ENCODE measurements around the gene HELZ. TPM values are rescaled to one million over a fixed set of nuclear protein-coding genes. Genes with fewer than 3 reads are reported as not detected.

Gene HELZ
- total RNA-seq, 1 donor from 2014 or later = 71.0 TPM

DNA sequence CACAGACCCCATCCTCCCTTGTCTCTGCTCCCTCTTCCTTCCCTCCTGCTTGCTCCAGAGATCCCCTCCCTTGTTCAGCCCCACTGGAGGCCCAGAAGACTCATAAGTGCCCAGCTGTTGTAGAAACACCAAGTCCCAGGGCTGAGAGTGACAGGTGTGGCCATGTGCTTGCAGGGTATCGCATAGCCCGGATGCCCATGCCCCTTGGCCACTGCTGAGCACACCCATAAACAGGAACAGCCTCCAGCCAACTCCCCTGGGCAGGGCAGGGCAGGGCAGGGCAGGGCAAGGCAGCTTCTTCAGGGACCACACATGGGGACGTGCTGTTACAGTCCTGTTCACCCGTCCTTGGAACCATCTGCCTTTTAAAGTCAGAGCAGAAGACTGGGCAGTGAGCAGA lies 198.6 kb downstream of the HELZ start:
- no peak for DNase-seq (ENCODE audit: low spot score, unreplicated experiment)
- peaks cover 17% of the 10 kb centered on the region for H3K9me3 Mint-ChIP-seq (ENCODE audit: low read depth)
- TF ChIP-seq CTCF (IDR thresholded peaks at IDR 0.05; ENCODE audit: unreplicated experiment) = no peak
- peaks cover 2% of the 10 kb centered on the region for H3K27me3 Mint-ChIP-seq
- no peak overlapping the region for H3K4me3 Mint-ChIP-seq (ENCODE audit: low read depth)
- no peak overlapping the region for H3K27ac Mint-ChIP-seq
- H3K4me1 Mint-ChIP-seq (ENCODE audit: low read depth) = peaks cover 23% of the 10 kb centered on the region
- peaks cover 5% of the 10 kb centered on the region for H3K36me3 Mint-ChIP-seq (ENCODE audit: insufficient read depth)

GRCh38 chr17:67044940-67045339 lies 200.1 kb downstream of the HELZ start:
- no peak for TF ChIP-seq CTCF (IDR thresholded peaks at IDR 0.05; ENCODE audit: unreplicated experiment)
- no peak overlapping the region for H3K27ac Mint-ChIP-seq
- H3K9me3 Mint-ChIP-seq (ENCODE audit: low read depth) = peaks cover 17% of the 10 kb centered on the region
- H3K4me3 Mint-ChIP-seq (ENCODE audit: low read depth) = no peak overlapping the region
- H3K27me3 Mint-ChIP-seq = peaks cover 10% of the 10 kb centered on the region
- H3K4me1 Mint-ChIP-seq (ENCODE audit: low read depth) = peaks cover 27% of the 10 kb centered on the region
- no peak for DNase-seq (ENCODE audit: low spot score, unreplicated experiment)
- H3K36me3 Mint-ChIP-seq (ENCODE audit: insufficient read depth) = peaks cover 5% of the 10 kb centered on the region

- no peak within 1 kb of the TSS for H3K27ac Mint-ChIP-seq
- no peak for DNase-seq (ENCODE audit: low spot score, unreplicated experiment)
- peaks cover 17% of the 10 kb centered on the region for H3K9me3 Mint-ChIP-seq (ENCODE audit: low read depth)
- no peak within 1 kb of the TSS for H3K4me3 Mint-ChIP-seq (ENCODE audit: low read depth)
- peaks cover 10% of the 10 kb centered on the region for H3K27me3 Mint-ChIP-seq
- TF ChIP-seq CTCF (IDR thresholded peaks at IDR 0.05; ENCODE audit: unreplicated experiment) = no peak
- peaks cover 5% of the 10 kb centered on the region for H3K36me3 Mint-ChIP-seq (ENCODE audit: insufficient read depth)
- H3K4me1 Mint-ChIP-seq (ENCODE audit: low read depth) = peaks cover 31% of the 10 kb centered on the region
These were observed 200.8 kb downstream of the HELZ start, which contains the start of gene CACNG1 for GRCh38 chr17:67044016-67044772. TSS of gene CACNG1 (plus strand) at chr17:67044554. CDS start at chr17:67044661, 107 bp downstream.

- H3K4me3 Mint-ChIP-seq (ENCODE audit: low read depth) = no peak overlapping the region
- peaks cover 2% of the 10 kb centered on the region for H3K36me3 Mint-ChIP-seq (ENCODE audit: insufficient read depth)
- DNase-seq (ENCODE audit: low spot score, unreplicated experiment) = no peak
- peaks cover 40% of the 10 kb centered on the region for H3K4me1 Mint-ChIP-seq (ENCODE audit: low read depth)
- peaks cover 10% of the 10 kb centered on the region for H3K27me3 Mint-ChIP-seq
- H3K9me3 Mint-ChIP-seq (ENCODE audit: low read depth) = peaks cover 8% of the 10 kb centered on the region
- no peak for TF ChIP-seq CTCF (IDR thresholded peaks at IDR 0.05; ENCODE audit: unreplicated experiment)
- no peak overlapping the region for H3K27ac Mint-ChIP-seq
These were observed 201.7 kb downstream of the HELZ start for GRCh38 chr17:67043283-67043682.

- Mint-ChIP-seq H3K36me3 (ENCODE audit: insufficient read depth) (no peaks in the 10 kb centered on the region), H3K4me1 (ENCODE audit: low read depth) (peaks cover 37% of the 10 kb centered on the region), H3K9me3 (ENCODE audit: low read depth) (no peaks in the 10 kb centered on the region), H3K27ac (no peak overlapping the region), H3K27me3 (peaks cover 10% of the 10 kb centered on the region), H3K4me3 (ENCODE audit: low read depth) (no peak overlapping the region)
- DNase-seq (ENCODE audit: low spot score, unreplicated experiment) = no peak
- no peak for TF ChIP-seq CTCF (IDR thresholded peaks at IDR 0.05; ENCODE audit: unreplicated experiment)
These were observed 202.8 kb downstream of the HELZ start for GRCh38 chr17:67041941-67042899.
